ENCODE data around the gene NUBP2. TPM values are rescaled to one million over a fixed set of nuclear protein-coding genes. Genes with fewer than 3 reads are reported as not detected.

Gene NUBP2
- total and polyA plus RNA-seq, 4 donors, result 28.9 to 80.9 (median 54.1) TPM

- 93% methylated on average over 30 of the region's 30 CpGs for WGBS
- no peak overlapping the region for H3K4me3 ChIP-seq (ENCODE audit: low read depth in 1 of 3, low read length in 3 of 3)
- no peaks in the 10 kb centered on the region for H3K9me3 ChIP-seq (ENCODE audit: control insufficient read depth in 4 of 4, low read length in 3 of 4)
- no peak for TF ChIP-seq EGR1 (IDR thresholded peaks at IDR 0.05; ENCODE audit: low read depth in 2 of 2)
- TF ChIP-seq REST (IDR thresholded peaks at IDR 0.05), result no peak
- TF ChIP-seq TAF1 (conservative IDR thresholded peaks at IDR 0.05), result no peak
- H3K27ac ChIP-seq (ENCODE audit: low read depth in 1 of 2, low read length in 2 of 2), result no peak overlapping the region
- DNase-seq (ENCODE audit: low spot score), result no peak
- peaks cover 13 to 58% (median 38%) of the 10 kb centered on the region in 4 donors for H3K4me1 ChIP-seq (ENCODE audit: control insufficient read depth in 4 of 4, insufficient read depth in 4 of 4, low read length in 3 of 4)
- H3K27me3 ChIP-seq (ENCODE audit: control insufficient read depth in 4 of 4, insufficient read depth in 4 of 4, low read length in 3 of 4), result no peaks in the 10 kb centered on the region
- H3K9ac ChIP-seq (ENCODE audit: low read depth in 1 of 2, low read length in 2 of 2), result no peak overlapping the region
- H3K36me3 ChIP-seq (ENCODE audit: control insufficient read depth in 4 of 4, insufficient read depth in 3 of 4, low read depth in 1 of 4, low read length in 3 of 4), result peaks cover 0 to 18% (median 10%) of the 10 kb centered on the region in 4 donors
Measured at GRCh38 chr16:1775006-1775845, 7.5 kb upstream of the NUBP2 start.

- Histone ChIP-seq H3K9me3 (ENCODE audit: control insufficient read depth in 4 of 4, low read length in 3 of 4) (no peaks in the 10 kb centered on the region), H3K27ac (ENCODE audit: low read depth in 1 of 2, low read length in 2 of 2) (no peak overlapping the region), H3K27me3 (ENCODE audit: control insufficient read depth in 4 of 4, insufficient read depth in 4 of 4, low read length in 3 of 4) (no peaks in the 10 kb centered on the region), H3K9ac (ENCODE audit: low read depth in 1 of 2, low read length in 2 of 2) (no peak overlapping the region), H3K36me3 (ENCODE audit: control insufficient read depth in 4 of 4, insufficient read depth in 3 of 4, low read depth in 1 of 4, low read length in 3 of 4) (peaks cover 0 to 18% (median 10%) of the 10 kb centered on the region in 4 donors), H3K4me3 (ENCODE audit: low read depth in 1 of 3, low read length in 3 of 3) (no peak overlapping the region), H3K4me1 (ENCODE audit: control insufficient read depth in 4 of 4, insufficient read depth in 4 of 4, low read length in 3 of 4) (peaks cover 17 to 61% (median 42%) of the 10 kb centered on the region in 4 donors)
- WGBS, result 82% methylated on average over 28 of the region's 28 CpGs
- no peak for DNase-seq (ENCODE audit: low spot score)
- TF ChIP-seq GABPA (IDR thresholded peaks at IDR 0.05 in 1 of 2, conservative IDR thresholded peaks at IDR 0.05 in 1 of 2), result no peak
- TF ChIP-seq RXRA (IDR thresholded peaks at IDR 0.05), result no peak
Measured at GRCh38 chr16:1775846-1776671, 6.7 kb upstream of the NUBP2 start.

GRCh38 chr16:1776672-1776955 lies 6.1 kb upstream of the NUBP2 start:
- Histone ChIP-seq H3K4me1 (ENCODE audit: control insufficient read depth in 4 of 4, insufficient read depth in 4 of 4, low read length in 3 of 4) (peaks cover 22 to 66% (median 48%) of the 10 kb centered on the region in 4 donors), H3K27ac (ENCODE audit: low read depth in 1 of 2, low read length in 2 of 2) (no peak overlapping the region), H3K9me3 (ENCODE audit: control insufficient read depth in 4 of 4, low read length in 3 of 4) (no peaks in the 10 kb centered on the region), H3K36me3 (ENCODE audit: control insufficient read depth in 4 of 4, insufficient read depth in 3 of 4, low read depth in 1 of 4, low read length in 3 of 4) (peaks cover 0 to 18% (median 10%) of the 10 kb centered on the region in 4 donors), H3K4me3 (ENCODE audit: low read depth in 1 of 3, low read length in 3 of 3) (no peak overlapping the region), H3K9ac (ENCODE audit: low read depth in 1 of 2, low read length in 2 of 2) (no peak overlapping the region), H3K27me3 (ENCODE audit: control insufficient read depth in 4 of 4, insufficient read depth in 4 of 4, low read length in 3 of 4) (no peaks in the 10 kb centered on the region)
- 92% methylated on average over 13 of the region's 13 CpGs for WGBS
- no peak for DNase-seq (ENCODE audit: low spot score)
- no peak for TF ChIP-seq FOXA2 (IDR thresholded peaks at IDR 0.05)
- TF ChIP-seq HNF4A (conservative IDR thresholded peaks at IDR 0.05), result no peak
- no peak for TF ChIP-seq RAD21 (IDR thresholded peaks at IDR 0.05)
- no peak for TF ChIP-seq ZBTB33 (IDR thresholded peaks at IDR 0.05)
- TF ChIP-seq TAF1 (conservative IDR thresholded peaks at IDR 0.05), result no peak
- TF ChIP-seq YY1 (IDR thresholded peaks at IDR 0.05), result no peak
- TF ChIP-seq REST (IDR thresholded peaks at IDR 0.05), result no peak
- no peak for TF ChIP-seq GABPA (IDR thresholded peaks at IDR 0.05 in 1 of 2, conservative IDR thresholded peaks at IDR 0.05 in 1 of 2)
- no peak for TF ChIP-seq ATF3 (IDR thresholded peaks at IDR 0.05)
- no peak for TF ChIP-seq FOXA1 (IDR thresholded peaks at IDR 0.05)
- TF ChIP-seq MAX (IDR thresholded peaks at IDR 0.05), result no peak
- TF ChIP-seq SP1 (IDR thresholded peaks at IDR 0.05), result no peak
- TF ChIP-seq HNF4G (IDR thresholded peaks at IDR 0.05), result no peak
- TF ChIP-seq NR2F2 (IDR thresholded peaks at IDR 0.05), result no peak
- no peak for TF ChIP-seq EGR1 (IDR thresholded peaks at IDR 0.05; ENCODE audit: low read depth in 2 of 2)

Measured in liver (tissue), 9 donors.